T-helper 17 cell (primary cell): ENCODE data around the gene CADM2. TPM values are rescaled to one million over a fixed set of nuclear protein-coding genes. Genes with fewer than 3 reads are reported as not detected.

Source experiments
- ATAC-seq: fragments of 150-1000 bp; cut with Tn5 transposase; 2 replicates; pipeline ENCODE4 v1.10.0; 2021; ENCODE audit warnings: mild to moderate bottlenecking, moderate library complexity
- DNase-seq, 3 donors: peaks; one replicate each; pipeline versions ENCODE4 v3.0.0 to v3.0.0-alpha.2; 2020 to 2021
- H3K9me3 ChIP-seq: one replicate; pipeline ENCODE4 v1.7.0; 2013; ENCODE audit warnings: low read length, mild to moderate bottlenecking; ENCODE audit not compliant: control insufficient read depth, poor library complexity, severe bottlenecking
- H3K27ac Mint-ChIP-seq: one replicate; pipeline ENCODE4 v1.8.0; 2022; ENCODE audit warnings: mild to moderate bottlenecking, moderate library complexity, mixed read lengths
- H3K27me3 Mint-ChIP-seq: one replicate; pipeline ENCODE4 v1.8.0; 2022; ENCODE audit warnings: mixed read lengths
- H3K36me3 Mint-ChIP-seq: one replicate; pipeline ENCODE4 v1.8.0; 2022; ENCODE audit warnings: low read depth, mixed read lengths
- H3K4me1 Mint-ChIP-seq: one replicate; pipeline ENCODE4 v1.8.0; 2022; ENCODE audit warnings: mild to moderate bottlenecking, mixed read lengths
- H3K4me3 Mint-ChIP-seq: one replicate; pipeline ENCODE4 v1.8.0; 2022; ENCODE audit warnings: mild to moderate bottlenecking, moderate library complexity, mixed read lengths
- total RNA-seq, 4 donors: library from RNA in 2 of 4; stranded (reverse) in 2 of 4; gene quantifications; one replicate each; pipeline ENCODE4 v1.2.3 and lab custom pipeline; 2022 to 2026

CADM2 gene
- total RNA-seq, 2 donors from 2014 or later = 0.42 to 1.2 TPM

- no peaks in the 10 kb centered on the region for H3K4me1 Mint-ChIP-seq
- ATAC-seq (no peak), DNase-seq (no peak)
- H3K27me3 Mint-ChIP-seq = no peaks in the 10 kb centered on the region
- H3K9me3 ChIP-seq = no peaks in the 10 kb centered on the region
- no peaks in the 10 kb centered on the region for H3K36me3 Mint-ChIP-seq
- no peak overlapping the region for H3K27ac Mint-ChIP-seq
- no peak overlapping the region for H3K4me3 Mint-ChIP-seq
Observed at GRCh38 chr3:85605066-85605465, 646.3 kb downstream of the CADM2 start.

GRCh38 chr3:85626662-85627061 is 667.9 kb downstream of the CADM2 start:
- no peaks in the 10 kb centered on the region for H3K9me3 ChIP-seq
- ATAC-seq (no peak), DNase-seq (no peak)
- H3K4me3 Mint-ChIP-seq = no peak overlapping the region
- no peaks in the 10 kb centered on the region for H3K36me3 Mint-ChIP-seq
- no peak overlapping the region for H3K27ac Mint-ChIP-seq
- H3K27me3 Mint-ChIP-seq = no peaks in the 10 kb centered on the region
- no peaks in the 10 kb centered on the region for H3K4me1 Mint-ChIP-seq

- ATAC-seq = no peak
- no peaks in the 10 kb centered on the region for H3K9me3 ChIP-seq
Observed at GRCh38 chr3:85627932-85628331, 669.1 kb downstream of the CADM2 start.

GRCh38 chr3:85631070-85631469 is 672.3 kb downstream of the CADM2 start:
- ATAC-seq = no peak
- no peaks in the 10 kb centered on the region for H3K9me3 ChIP-seq
- Mint-ChIP-seq H3K36me3 (no peaks in the 10 kb centered on the region), H3K4me1 (no peaks in the 10 kb centered on the region), H3K27ac (no peak overlapping the region), H3K27me3 (no peaks in the 10 kb centered on the region), H3K4me3 (no peak overlapping the region)
- DNase-seq = no peak

More at GRCh38 chr3:85627932-85628331, 669.1 kb downstream of the CADM2 start:
- H3K4me1 Mint-ChIP-seq = no peaks in the 10 kb centered on the region
- no peak for DNase-seq
- H3K27me3 Mint-ChIP-seq = no peaks in the 10 kb centered on the region
- H3K27ac Mint-ChIP-seq = no peak overlapping the region
- H3K36me3 Mint-ChIP-seq = no peaks in the 10 kb centered on the region
- H3K4me3 Mint-ChIP-seq = no peak overlapping the region

- no peak overlapping the region for H3K27ac Mint-ChIP-seq
- H3K4me3 Mint-ChIP-seq = no peak overlapping the region
- no peaks in the 10 kb centered on the region for H3K9me3 ChIP-seq
- no peaks in the 10 kb centered on the region for H3K36me3 Mint-ChIP-seq
- ATAC-seq (no peak), DNase-seq (no peak)
- no peaks in the 10 kb centered on the region for H3K27me3 Mint-ChIP-seq
- H3K4me1 Mint-ChIP-seq = no peaks in the 10 kb centered on the region
Observed at GRCh38 chr3:85632921-85633320, 674.1 kb downstream of the CADM2 start.

- ATAC-seq (no peak), DNase-seq (no peak)
- Mint-ChIP-seq H3K36me3 (no peaks in the 10 kb centered on the region), H3K27me3 (no peaks in the 10 kb centered on the region), H3K27ac (no peak overlapping the region), H3K4me1 (no peaks in the 10 kb centered on the region), H3K4me3 (no peak overlapping the region)
- no peaks in the 10 kb centered on the region for H3K9me3 ChIP-seq
Observed at GRCh38 chr3:85652360-85652759, 693.6 kb downstream of the CADM2 start.

GRCh38 chr3:85660451-85660850 is 701.7 kb downstream of the CADM2 start:
- Mint-ChIP-seq H3K4me1 (no peaks in the 10 kb centered on the region), H3K36me3 (no peaks in the 10 kb centered on the region), H3K4me3 (no peak overlapping the region), H3K27me3 (no peaks in the 10 kb centered on the region), H3K27ac (no peak overlapping the region)
- no peaks in the 10 kb centered on the region for H3K9me3 ChIP-seq
- DNase-seq (no peak), ATAC-seq (no peak)

- ATAC-seq = no peak
- DNase-seq = no peak
- no peak overlapping the region for H3K27ac Mint-ChIP-seq
- H3K4me1 Mint-ChIP-seq = no peaks in the 10 kb centered on the region
- H3K9me3 ChIP-seq = no peaks in the 10 kb centered on the region
- no peaks in the 10 kb centered on the region for H3K27me3 Mint-ChIP-seq
- H3K36me3 Mint-ChIP-seq = no peaks in the 10 kb centered on the region
- no peak overlapping the region for H3K4me3 Mint-ChIP-seq
Observed at GRCh38 chr3:85662462-85662861, 703.7 kb downstream of the CADM2 start.

- H3K27me3 Mint-ChIP-seq = no peaks in the 10 kb centered on the region
- DNase-seq = no peak
- no peaks in the 10 kb centered on the region for H3K36me3 Mint-ChIP-seq
- H3K27ac Mint-ChIP-seq = no peak overlapping the region
- no peaks in the 10 kb centered on the region for H3K4me1 Mint-ChIP-seq
- no peak for ATAC-seq
- H3K9me3 ChIP-seq = no peaks in the 10 kb centered on the region
- no peak overlapping the region for H3K4me3 Mint-ChIP-seq
Observed at GRCh38 chr3:85667744-85668143, 709.0 kb downstream of the CADM2 start.

- DNase-seq (no peak), ATAC-seq (no peak)
- H3K9me3 ChIP-seq = no peaks in the 10 kb centered on the region
- no peaks in the 10 kb centered on the region for H3K36me3 Mint-ChIP-seq
- no peak overlapping the region for H3K27ac Mint-ChIP-seq
- H3K4me1 Mint-ChIP-seq = no peaks in the 10 kb centered on the region
- no peaks in the 10 kb centered on the region for H3K27me3 Mint-ChIP-seq
- no peak overlapping the region for H3K4me3 Mint-ChIP-seq
Observed at GRCh38 chr3:85670634-85671205, 711.9 kb downstream of the CADM2 start.

GRCh38 chr3:85672761-85673160 is 714.0 kb downstream of the CADM2 start:
- Mint-ChIP-seq H3K27me3 (no peaks in the 10 kb centered on the region), H3K27ac (no peak overlapping the region)
- no peak for ATAC-seq

GRCh38 chr3:85678713-85679112 is 719.9 kb downstream of the CADM2 start:
- Mint-ChIP-seq H3K27ac (no peak overlapping the region), H3K36me3 (no peaks in the 10 kb centered on the region), H3K27me3 (no peaks in the 10 kb centered on the region), H3K4me3 (no peak overlapping the region), H3K4me1 (no peaks in the 10 kb centered on the region)
- ATAC-seq = no peak
- H3K9me3 ChIP-seq = no peaks in the 10 kb centered on the region
- DNase-seq = no peak

More at GRCh38 chr3:85672761-85673160, 714.0 kb downstream of the CADM2 start:
- H3K36me3 Mint-ChIP-seq = no peaks in the 10 kb centered on the region
- H3K4me3 Mint-ChIP-seq = no peak overlapping the region
- no peaks in the 10 kb centered on the region for H3K4me1 Mint-ChIP-seq
- DNase-seq = no peak
- H3K9me3 ChIP-seq = no peaks in the 10 kb centered on the region

- no peak overlapping the region for H3K27ac Mint-ChIP-seq
- no peak for DNase-seq
- ATAC-seq = no peak
- H3K9me3 ChIP-seq = no peaks in the 10 kb centered on the region
- H3K27me3 Mint-ChIP-seq = no peaks in the 10 kb centered on the region
- H3K36me3 Mint-ChIP-seq = no peaks in the 10 kb centered on the region
- H3K4me3 Mint-ChIP-seq = no peak overlapping the region
- H3K4me1 Mint-ChIP-seq = no peaks in the 10 kb centered on the region
Observed at GRCh38 chr3:85681906-85682305, 723.1 kb downstream of the CADM2 start.

- ATAC-seq (no peak), DNase-seq (no peak)
- Mint-ChIP-seq H3K4me1 (no peaks in the 10 kb centered on the region), H3K27me3 (no peaks in the 10 kb centered on the region), H3K36me3 (no peaks in the 10 kb centered on the region), H3K4me3 (no peak overlapping the region), H3K27ac (no peak overlapping the region)
- no peaks in the 10 kb centered on the region for H3K9me3 ChIP-seq
Observed at GRCh38 chr3:85691196-85691595, 732.4 kb downstream of the CADM2 start.
